ENCODE results near the gene MRPL49. TPM values are rescaled to one million over a fixed set of nuclear protein-coding genes. Genes with fewer than 3 reads are reported as not detected.
A peak's percentile ranks its signal among the peaks of the same experiment; 100 is the strongest.

Gene MRPL49
- total and polyA plus RNA-seq, 2 of the 13 experiments (the other 11 are each of a cell fraction or from before 2014, with no cell fraction given), result 39.2 to 53.3 TPM

- TF ChIP-seq, protein P1, sequence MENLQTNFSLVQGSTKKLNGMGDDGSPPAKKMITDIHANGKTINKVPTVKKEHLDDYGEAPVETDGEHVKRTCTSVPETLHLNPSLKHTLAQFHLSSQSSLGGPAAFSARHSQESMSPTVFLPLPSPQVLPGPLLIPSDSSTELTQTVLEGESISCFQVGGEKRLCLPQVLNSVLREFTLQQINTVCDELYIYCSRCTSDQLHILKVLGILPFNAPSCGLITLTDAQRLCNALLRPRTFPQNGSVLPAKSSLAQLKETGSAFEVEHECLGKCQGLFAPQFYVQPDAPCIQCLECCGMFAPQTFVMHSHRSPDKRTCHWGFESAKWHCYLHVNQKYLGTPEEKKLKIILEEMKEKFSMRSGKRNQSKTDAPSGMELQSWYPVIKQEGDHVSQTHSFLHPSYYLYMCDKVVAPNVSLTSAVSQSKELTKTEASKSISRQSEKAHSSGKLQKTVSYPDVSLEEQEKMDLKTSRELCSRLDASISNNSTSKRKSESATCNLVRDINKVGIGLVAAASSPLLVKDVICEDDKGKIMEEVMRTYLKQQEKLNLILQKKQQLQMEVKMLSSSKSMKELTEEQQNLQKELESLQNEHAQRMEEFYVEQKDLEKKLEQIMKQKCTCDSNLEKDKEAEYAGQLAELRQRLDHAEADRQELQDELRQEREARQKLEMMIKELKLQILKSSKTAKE (CRISPR knock-in tag; IDR thresholded peaks at IDR 0.05; ENCODE audit: borderline replicate concordance), result no peak
- 0 out of 2 replicates have a peak, but pooled peaks have one; percentile 13 for TF ChIP-seq RFX5 (IDR thresholded peaks at IDR 0.05; ENCODE audit: low read depth, low read length)
- TF ChIP-seq ZNF709 (CRISPR knock-in tag; IDR thresholded peaks at IDR 0.05), result peak; percentile 20; the same call in 1 of the 2 replicates
- TF ChIP-seq POGZ (CRISPR knock-in tag; IDR thresholded peaks at IDR 0.05), result 0 out of 2 replicates have a peak, but pooled peaks have one; percentile 43
- TF ChIP-seq, protein P2, sequence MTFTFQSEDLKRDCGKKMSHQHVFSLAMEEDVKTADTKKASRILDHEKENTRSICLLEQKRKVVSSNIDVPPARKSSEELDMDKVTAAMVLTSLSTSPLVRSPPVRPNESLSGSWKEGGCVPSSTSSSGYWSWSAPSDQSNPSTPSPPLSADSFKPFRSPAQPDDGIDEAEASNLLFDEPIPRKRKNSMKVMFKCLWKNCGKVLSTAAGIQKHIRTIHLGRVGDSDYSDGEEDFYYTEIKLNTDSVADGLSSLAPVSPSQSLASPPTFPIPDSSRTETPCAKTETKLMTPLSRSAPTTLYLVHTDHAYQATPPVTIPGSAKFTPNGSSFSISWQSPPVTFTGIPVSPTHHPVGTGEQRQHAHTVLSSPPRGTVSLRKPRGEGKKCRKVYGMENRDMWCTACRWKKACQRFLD (CRISPR knock-in tag; IDR thresholded peaks at IDR 0.05; ENCODE audit: borderline replicate concordance), result 0 out of 2 replicates have a peak, but pooled peaks have one; percentile 42
- 0 out of 2 replicates have a peak, but pooled peaks have one; percentile 11 for TF ChIP-seq PHF20 (CRISPR knock-in tag; IDR thresholded peaks at IDR 0.05)
- TF ChIP-seq, protein P3, sequence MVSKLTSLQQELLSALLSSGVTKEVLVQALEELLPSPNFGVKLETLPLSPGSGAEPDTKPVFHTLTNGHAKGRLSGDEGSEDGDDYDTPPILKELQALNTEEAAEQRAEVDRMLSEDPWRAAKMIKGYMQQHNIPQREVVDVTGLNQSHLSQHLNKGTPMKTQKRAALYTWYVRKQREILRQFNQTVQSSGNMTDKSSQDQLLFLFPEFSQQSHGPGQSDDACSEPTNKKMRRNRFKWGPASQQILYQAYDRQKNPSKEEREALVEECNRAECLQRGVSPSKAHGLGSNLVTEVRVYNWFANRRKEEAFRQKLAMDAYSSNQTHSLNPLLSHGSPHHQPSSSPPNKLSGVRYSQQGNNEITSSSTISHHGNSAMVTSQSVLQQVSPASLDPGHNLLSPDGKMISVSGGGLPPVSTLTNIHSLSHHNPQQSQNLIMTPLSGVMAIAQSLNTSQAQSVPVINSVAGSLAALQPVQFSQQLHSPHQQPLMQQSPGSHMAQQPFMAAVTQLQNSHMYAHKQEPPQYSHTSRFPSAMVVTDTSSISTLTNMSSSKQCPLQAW (CRISPR knock-in tag; IDR thresholded peaks at IDR 0.05), result peak; percentile 62; the same call in 1 of the 2 replicates
- TF ChIP-seq, protein P4, sequence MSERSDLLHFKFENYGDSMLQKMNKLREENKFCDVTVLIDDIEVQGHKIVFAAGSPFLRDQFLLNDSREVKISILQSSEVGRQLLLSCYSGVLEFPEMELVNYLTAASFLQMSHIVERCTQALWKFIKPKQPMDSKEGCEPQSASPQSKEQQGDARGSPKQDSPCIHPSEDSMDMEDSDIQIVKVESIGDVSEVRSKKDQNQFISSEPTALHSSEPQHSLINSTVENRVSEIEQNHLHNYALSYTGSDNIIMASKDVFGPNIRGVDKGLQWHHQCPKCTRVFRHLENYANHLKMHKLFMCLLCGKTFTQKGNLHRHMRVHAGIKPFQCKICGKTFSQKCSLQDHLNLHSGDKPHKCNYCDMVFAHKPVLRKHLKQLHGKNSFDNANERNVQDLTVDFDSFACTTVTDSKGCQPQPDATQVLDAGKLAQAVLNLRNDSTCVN (CRISPR knock-in tag; IDR thresholded peaks at IDR 0.05; ENCODE audit: borderline replicate concordance), result 0 out of 2 replicates have a peak, but pooled peaks have one; percentile 83
- 0 out of 2 replicates have a peak, but pooled peaks have one; percentile 27 for TF ChIP-seq CREM (IDR thresholded peaks at IDR 0.05)
- no peak for TF ChIP-seq CREM (CRISPR knock-in tag; IDR thresholded peaks at IDR 0.05)
- TF ChIP-seq MTF1 (CRISPR knock-in tag; IDR thresholded peaks at IDR 0.05), result no peak; the same call in 1 of the 2 replicates
- TF ChIP-seq ZNF616 (CRISPR knock-in tag; IDR thresholded peaks at IDR 0.05; ENCODE audit: low read depth), result 0 out of 2 replicates have a peak, but pooled peaks have one; percentile 57
- TF ChIP-seq ZMYM2 (CRISPR knock-in tag; IDR thresholded peaks at IDR 0.05), result peak; percentile 7; the same call in 1 of the 2 replicates
- peak; percentile 92 for TF ChIP-seq NFYB (CRISPR knock-in tag; IDR thresholded peaks at IDR 0.05)
- 0 out of 2 replicates have a peak, but pooled peaks have one; percentile 9 for TF ChIP-seq FOSL2 (CRISPR knock-in tag; IDR thresholded peaks at IDR 0.05)
- 0 out of 2 replicates have a peak, but pooled peaks have one; percentile 46 for TF ChIP-seq ZNF598 (CRISPR knock-in tag; IDR thresholded peaks at IDR 0.05; ENCODE audit: borderline replicate concordance)
- 0 out of 2 replicates have a peak, but pooled peaks have one; percentile 40 for TF ChIP-seq ZNF75D (CRISPR knock-in tag; IDR thresholded peaks at IDR 0.05; ENCODE audit: borderline replicate concordance)
- no peak for TF ChIP-seq MAFK (conservative IDR thresholded peaks at IDR 0.05 in 1 of 2, IDR thresholded peaks at IDR 0.05 in 1 of 2; ENCODE audit: low read length in 2 of 2)
- TF ChIP-seq FOXP4 (CRISPR knock-in tag; IDR thresholded peaks at IDR 0.05), result peak; percentile 46
- no peak for TF ChIP-seq JUNB (CRISPR knock-in tag; IDR thresholded peaks at IDR 0.05; ENCODE audit: borderline replicate concordance)
Measured at GRCh38 chr11:65111744-65112545, 10.2 kb upstream of the MRPL49 start, which contains the start of gene TM7SF2 (continued).

Measured in HepG2 (cell line).